ENCODE results near the gene ZNF333.

DNA sequence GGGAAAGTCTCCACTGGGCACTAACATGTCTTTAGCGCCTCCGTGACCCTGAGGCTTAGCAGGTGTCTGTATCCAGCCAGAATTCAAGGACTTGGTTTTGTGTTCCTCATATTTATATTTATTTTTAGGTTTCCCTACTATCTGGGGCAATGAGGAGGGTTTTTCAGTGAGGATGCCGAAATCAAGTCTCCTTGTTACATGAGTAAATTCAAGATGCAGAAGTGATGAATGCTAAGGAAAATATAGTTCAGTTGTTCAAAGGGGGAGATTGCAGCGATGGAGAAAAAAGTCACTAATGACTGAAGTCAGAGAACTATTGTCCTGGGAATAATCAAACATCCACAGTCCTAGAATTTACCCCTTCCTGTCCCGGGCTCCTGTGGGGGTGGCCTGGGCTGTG is 89.3 kb downstream of the ZNF333 start:
- TF ChIP-seq, protein P1, sequence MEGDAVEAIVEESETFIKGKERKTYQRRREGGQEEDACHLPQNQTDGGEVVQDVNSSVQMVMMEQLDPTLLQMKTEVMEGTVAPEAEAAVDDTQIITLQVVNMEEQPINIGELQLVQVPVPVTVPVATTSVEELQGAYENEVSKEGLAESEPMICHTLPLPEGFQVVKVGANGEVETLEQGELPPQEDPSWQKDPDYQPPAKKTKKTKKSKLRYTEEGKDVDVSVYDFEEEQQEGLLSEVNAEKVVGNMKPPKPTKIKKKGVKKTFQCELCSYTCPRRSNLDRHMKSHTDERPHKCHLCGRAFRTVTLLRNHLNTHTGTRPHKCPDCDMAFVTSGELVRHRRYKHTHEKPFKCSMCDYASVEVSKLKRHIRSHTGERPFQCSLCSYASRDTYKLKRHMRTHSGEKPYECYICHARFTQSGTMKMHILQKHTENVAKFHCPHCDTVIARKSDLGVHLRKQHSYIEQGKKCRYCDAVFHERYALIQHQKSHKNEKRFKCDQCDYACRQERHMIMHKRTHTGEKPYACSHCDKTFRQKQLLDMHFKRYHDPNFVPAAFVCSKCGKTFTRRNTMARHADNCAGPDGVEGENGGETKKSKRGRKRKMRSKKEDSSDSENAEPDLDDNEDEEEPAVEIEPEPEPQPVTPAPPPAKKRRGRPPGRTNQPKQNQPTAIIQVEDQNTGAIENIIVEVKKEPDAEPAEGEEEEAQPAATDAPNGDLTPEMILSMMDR (IDR thresholded peaks at IDR 0.05; ENCODE audit: insufficient read depth, low read length) = no peak
- TF ChIP-seq POLR2AphosphoS5 (IDR thresholded peaks at IDR 0.05; ENCODE audit: low read depth) = no peak
- no peak for TF ChIP-seq REST (IDR thresholded peaks at IDR 0.05; ENCODE audit: insufficient replicate concordance, low read depth)
- TF ChIP-seq SPI1 (IDR thresholded peaks at IDR 0.05; ENCODE audit: borderline replicate concordance, low read depth) = no peak
- no peak for TF ChIP-seq GABPA (IDR thresholded peaks at IDR 0.05; ENCODE audit: low read depth)
